ENCODE data around the gene SEC14L6.
"Not testable (repeated sequence)": the region's sequence is repeated elsewhere in the genome, so short reads cannot be mapped to it uniquely, and the experiment has no call there.

The SEC14L6 gene

GRCh38 chr22:30546616-30547015 is at the start of gene SEC14L6:
Gene SEC14L6, minus strand, starts transcription at chr22:30546741. Its CDS starts 59 bp downstream, at chr22:30546682.
- no peak for DNase-seq

GRCh38 chr22:30596199-30596598 is 49.7 kb upstream of the SEC14L6 start:
- no peak for DNase-seq

- not testable (repeated sequence) for DNase-seq
Observed at GRCh38 chr22:30592360-30592713, 45.8 kb upstream of the SEC14L6 start.

- peak; percentile 94 for DNase-seq
Observed at GRCh38 chr22:30591588-30592359, 45.2 kb upstream of the SEC14L6 start, which contains the start of gene PES1. Gene PES1, minus strand, starts transcription at chr22:30591910. Its CDS starts 77 bp downstream, at chr22:30591833.

GRCh38 chr22:30591191-30591587 is 44.6 kb upstream of the SEC14L6 start:
- DNase-seq, result no peak

GRCh38 chr22:30586414-30586813 is 39.9 kb upstream of the SEC14L6 start:
- no peak for DNase-seq

- DNase-seq, result no peak
Observed at GRCh38 chr22:30584441-30584840, 37.9 kb upstream of the SEC14L6 start.

GRCh38 chr22:30582788-30583545 is 36.4 kb upstream of the SEC14L6 start:
- no peak for DNase-seq

GRCh38 chr22:30582051-30582450 is 35.5 kb upstream of the SEC14L6 start:
- DNase-seq, result no peak

GRCh38 chr22:30580896-30581295 is 34.4 kb upstream of the SEC14L6 start:
- no peak for DNase-seq

GRCh38 chr22:30578481-30578880 is 31.9 kb upstream of the SEC14L6 start:
- no peak for DNase-seq

- no peak for DNase-seq
Observed at GRCh38 chr22:30575859-30576258, 29.3 kb upstream of the SEC14L6 start.

- DNase-seq, result no peak
Observed at GRCh38 chr22:30574997-30575671, 28.6 kb upstream of the SEC14L6 start.

- no peak for DNase-seq
Observed at GRCh38 chr22:30574095-30574981, 27.8 kb upstream of the SEC14L6 start, which contains the start of gene GAL3ST1. Gene GAL3ST1, minus strand, starts transcription at chr22:30574665. Its CDS starts 17,273 bp downstream, at chr22:30557392.

GRCh38 chr22:30573594-30574094 is 27.1 kb upstream of the SEC14L6 start:
- DNase-seq, result no peak

- DNase-seq, result no peak
Observed at GRCh38 chr22:30572840-30573593, 26.5 kb upstream of the SEC14L6 start.

- no peak for DNase-seq
Observed at GRCh38 chr22:30572210-30572609, 25.7 kb upstream of the SEC14L6 start.

- DNase-seq, result no peak
Observed at GRCh38 chr22:30569674-30570202, 23.2 kb upstream of the SEC14L6 start.

GRCh38 chr22:30568137-30568805 is 21.7 kb upstream of the SEC14L6 start:
- DNase-seq, result no peak

GRCh38 chr22:30567277-30567676 is 20.7 kb upstream of the SEC14L6 start:
- not testable (repeated sequence) for DNase-seq

GRCh38 chr22:30566125-30566524 is 19.6 kb upstream of the SEC14L6 start:
- DNase-seq, result no peak

Data from NCI-H524 treated with DMSO at 0.1 percent for 48 hours (cell line).